SKM-1 treated with dmso at 0.1 percent for 144 hours (cell line): ENCODE results near the gene NDUFA1.
A peak's percentile ranks its signal among the peaks of the same experiment; 100 is the strongest.
"Not testable (repeated sequence)": the region's sequence is repeated elsewhere in the genome, so short reads cannot be mapped to it uniquely, and the experiment has no call there.

Source experiments
- DNase-seq: peaks from one replicate; lab custom pipeline; 2025; ENCODE audit not compliant: unreplicated experiment; lab: John Stamatoyannopoulos, UW

The NDUFA1 gene

GRCh38 chrX:119871599-119872395, at the start of gene NDUFA1, which contains the start of gene RNF113A:
NDUFA1 (plus strand) TSS chrX:119871832; CDS start chrX:119871912, 80 bp downstream.
RNF113A (minus strand) TSS chrX:119871733; CDS start chrX:119871613, 120 bp downstream.
- peak; percentile 82 for DNase-seq

GRCh38 chrX:119824221-119824620, 47.4 kb upstream of the NDUFA1 start:
- DNase-seq: not testable (repeated sequence)

GRCh38 chrX:119826399-119826959, 45.2 kb upstream of the NDUFA1 start:
- DNase-seq: no peak

- no peak for DNase-seq
Measured at GRCh38 chrX:119828446-119828845, 43.2 kb upstream of the NDUFA1 start.

GRCh38 chrX:119833905-119834304, 37.7 kb upstream of the NDUFA1 start:
- DNase-seq: no peak

- DNase-seq: peak; percentile 94
Measured at GRCh38 chrX:119852382-119853353, 19.0 kb upstream of the NDUFA1 start, which contains the start of gene UPF3B. UPF3B (minus strand) TSS chrX:119852963; CDS start chrX:119852928, 35 bp downstream.

GRCh38 chrX:119853444-119853843, 18.2 kb upstream of the NDUFA1 start:
- no peak for DNase-seq

- no peak for DNase-seq
Measured at GRCh38 chrX:119870626-119871131, 953 bp upstream of the NDUFA1 start.

- DNase-seq: peak; percentile 25
Measured at GRCh38 chrX:119871245-119871598, 410 bp upstream of the NDUFA1 start.

- no peak for DNase-seq
Measured at GRCh38 chrX:119878740-119879139, 7.1 kb downstream of the NDUFA1 start.

- DNase-seq: no peak
Measured at GRCh38 chrX:119880076-119880475, 8.4 kb downstream of the NDUFA1 start.

GRCh38 chrX:119880552-119881437, 9.2 kb downstream of the NDUFA1 start:
- DNase-seq: peak; percentile 16

DNA sequence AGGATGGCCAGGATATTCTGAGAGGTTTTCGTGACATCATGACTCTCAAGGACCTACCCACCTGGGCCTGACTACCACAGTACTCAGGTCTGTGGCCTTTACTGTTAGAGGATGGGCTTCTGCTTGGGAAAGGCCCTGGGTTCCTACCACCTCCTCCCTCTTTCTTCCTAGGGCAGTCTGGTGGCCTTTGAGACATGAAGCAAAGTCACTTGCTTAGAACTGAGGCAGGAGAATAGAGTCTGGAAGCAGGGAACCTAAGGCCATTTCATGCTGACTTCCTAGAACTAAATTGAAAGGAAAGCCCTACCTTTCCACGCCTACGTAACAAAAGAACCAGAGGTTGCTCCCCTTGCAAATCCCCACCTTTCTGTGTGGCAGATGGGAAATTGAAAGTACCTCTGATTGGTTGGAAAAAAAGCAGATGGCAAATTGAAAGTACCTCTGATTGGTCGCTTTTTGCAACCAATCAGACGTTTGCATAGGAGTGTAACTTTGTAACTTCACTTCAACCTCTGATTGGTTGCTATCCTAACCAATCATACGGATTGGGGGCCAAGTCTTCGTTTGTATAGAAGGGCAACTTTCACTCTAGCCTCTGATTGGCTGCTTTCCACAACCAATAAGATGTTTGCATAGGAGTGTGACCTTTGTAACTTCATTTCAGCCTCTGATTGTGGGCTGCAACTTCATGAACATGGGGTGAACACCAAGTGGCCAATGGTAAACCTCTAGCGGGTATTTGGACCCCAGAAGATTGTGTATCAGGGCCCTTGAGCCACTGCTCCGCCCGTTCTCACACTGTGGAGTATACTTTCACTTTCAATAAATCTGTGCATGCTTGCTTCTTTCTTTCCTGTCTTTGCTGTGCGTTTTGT, 14.2 kb downstream of the NDUFA1 start:
- DNase-seq: no peak

- peak; percentile 44 for DNase-seq
Measured at GRCh38 chrX:119887721-119888425, 16.2 kb downstream of the NDUFA1 start.

DNA sequence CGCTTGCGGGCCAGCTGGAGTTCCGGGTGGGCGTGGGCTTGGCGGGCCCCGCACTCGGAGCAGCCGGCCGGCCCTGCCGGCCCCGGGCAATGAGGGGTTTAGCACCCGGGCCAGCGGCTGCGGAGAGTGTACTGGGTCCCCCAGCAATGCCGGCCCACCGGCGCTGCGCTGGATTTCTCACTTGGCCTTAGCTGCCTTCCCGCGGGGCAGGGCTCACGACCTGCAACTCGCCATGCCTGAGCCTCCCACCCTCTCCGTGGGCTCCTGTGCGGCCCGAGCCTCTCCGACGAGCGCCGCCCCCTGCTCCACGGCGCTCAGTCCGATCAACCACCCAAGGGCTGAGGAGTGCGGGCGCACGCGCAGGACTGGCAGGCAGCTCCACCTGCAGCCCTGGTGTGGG, 19.0 kb downstream of the NDUFA1 start:
- not testable (repeated sequence) for DNase-seq

DNA sequence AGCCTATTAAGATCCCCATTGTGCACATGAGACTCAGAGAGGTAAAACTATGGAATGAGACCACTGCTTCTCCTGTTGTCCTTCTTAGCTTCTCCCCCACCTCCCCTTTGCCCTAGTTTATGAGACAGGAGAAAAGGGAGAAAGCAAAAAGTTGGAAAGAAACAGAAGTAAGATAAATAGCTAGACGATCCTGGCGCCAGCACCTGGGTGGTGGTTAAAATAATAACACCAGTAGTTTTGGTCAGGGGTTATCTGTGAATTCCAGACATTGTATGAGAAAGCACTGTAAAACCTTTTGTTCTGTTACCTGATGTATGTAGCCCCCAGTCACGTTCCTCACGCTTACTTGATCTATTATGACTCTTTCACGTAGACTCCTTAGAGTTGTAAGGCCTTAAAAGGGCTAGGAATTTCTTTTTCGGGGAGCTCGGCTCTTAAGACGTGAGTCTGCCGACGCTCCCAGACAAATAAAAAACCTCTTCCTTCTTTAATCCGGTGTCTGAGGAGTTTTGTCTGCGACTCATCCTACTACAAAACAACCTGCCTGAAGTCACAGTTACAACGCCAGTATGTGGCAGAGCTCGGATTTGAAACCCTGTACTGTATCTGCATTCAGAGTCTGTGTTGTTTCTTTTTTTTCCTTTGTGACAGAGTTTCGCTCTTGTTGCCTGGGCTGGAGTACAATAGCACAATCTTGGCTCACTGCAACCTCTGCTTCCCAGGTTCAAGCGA, 20.5 kb downstream of the NDUFA1 start:
- not testable (repeated sequence) for DNase-seq

GRCh38 chrX:119895843-119896326, 24.3 kb downstream of the NDUFA1 start, which contains the start of gene AKAP14:
AKAP14 (plus strand) TSS chrX:119895893; CDS start chrX:119903224, 7,331 bp downstream.
- DNase-seq: no peak
